LNCaP clone FGC (cell line): ENCODE data around the gene PRSS56.

Experiments
- DNase-seq: peaks from one replicate; pipeline ENCODE4 v3.0.0-alpha.2; 2011; ENCODE audit warnings: low read depth
- H3K4me3 ChIP-seq: 2 replicates; pipeline ENCODE4 v1.5.1; 2011; ENCODE audit warnings: mild to moderate bottlenecking, low read depth, low read length, control low read depth
- TF ChIP-seq, protein P1 (sequence below): IDR thresholded peaks from 2 replicates; pipeline ENCODE4 v1.5.1; 2012; ENCODE audit warnings: mild to moderate bottlenecking; ENCODE audit not compliant: control insufficient read depth, insufficient read depth; ENCODE audit errors: extremely low read depth

Gene PRSS56

DNA sequence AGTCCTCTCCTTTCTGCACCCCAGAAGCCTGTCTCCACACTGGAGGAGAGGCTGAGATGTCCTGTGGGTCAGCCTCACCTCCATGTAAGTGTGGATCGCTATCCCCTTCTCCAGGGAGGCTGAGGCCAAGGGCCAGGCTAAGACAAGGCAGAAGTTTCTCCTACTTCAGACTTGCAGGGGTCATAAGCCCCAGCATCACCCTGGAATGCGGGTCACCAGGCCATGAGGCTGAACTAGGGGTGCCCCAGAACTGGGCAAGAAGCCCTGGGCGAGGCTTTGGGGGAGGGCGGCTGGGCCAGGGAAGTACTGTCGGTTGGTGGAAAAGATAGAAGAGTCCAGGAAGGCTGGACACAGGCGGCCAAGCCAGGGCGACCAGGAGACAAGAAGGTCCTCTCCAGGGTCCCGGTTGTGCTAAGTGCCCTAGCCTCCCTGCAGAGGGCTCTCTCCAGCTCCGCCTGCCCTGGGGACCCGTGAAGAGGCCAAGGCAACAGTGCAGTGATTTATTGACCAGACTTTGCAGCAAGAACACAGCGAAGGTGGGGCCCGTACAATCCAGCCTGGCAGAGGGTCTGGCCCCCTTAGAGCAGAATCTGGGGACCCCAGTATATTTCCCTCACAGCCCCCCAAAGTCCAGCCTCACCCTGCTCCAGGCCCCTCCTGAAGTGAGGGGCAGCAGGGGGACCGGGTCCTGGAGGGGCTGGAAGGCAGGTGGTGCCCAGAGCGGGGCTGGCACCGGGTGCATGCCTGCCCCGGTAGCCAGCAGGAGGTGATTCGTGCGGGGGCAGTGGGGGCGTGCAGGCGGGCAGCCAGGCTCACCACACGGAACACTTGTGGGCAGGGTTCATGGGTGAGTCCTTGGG, 40.6 kb upstream of the PRSS56 start:
- TF ChIP-seq, protein P1, sequence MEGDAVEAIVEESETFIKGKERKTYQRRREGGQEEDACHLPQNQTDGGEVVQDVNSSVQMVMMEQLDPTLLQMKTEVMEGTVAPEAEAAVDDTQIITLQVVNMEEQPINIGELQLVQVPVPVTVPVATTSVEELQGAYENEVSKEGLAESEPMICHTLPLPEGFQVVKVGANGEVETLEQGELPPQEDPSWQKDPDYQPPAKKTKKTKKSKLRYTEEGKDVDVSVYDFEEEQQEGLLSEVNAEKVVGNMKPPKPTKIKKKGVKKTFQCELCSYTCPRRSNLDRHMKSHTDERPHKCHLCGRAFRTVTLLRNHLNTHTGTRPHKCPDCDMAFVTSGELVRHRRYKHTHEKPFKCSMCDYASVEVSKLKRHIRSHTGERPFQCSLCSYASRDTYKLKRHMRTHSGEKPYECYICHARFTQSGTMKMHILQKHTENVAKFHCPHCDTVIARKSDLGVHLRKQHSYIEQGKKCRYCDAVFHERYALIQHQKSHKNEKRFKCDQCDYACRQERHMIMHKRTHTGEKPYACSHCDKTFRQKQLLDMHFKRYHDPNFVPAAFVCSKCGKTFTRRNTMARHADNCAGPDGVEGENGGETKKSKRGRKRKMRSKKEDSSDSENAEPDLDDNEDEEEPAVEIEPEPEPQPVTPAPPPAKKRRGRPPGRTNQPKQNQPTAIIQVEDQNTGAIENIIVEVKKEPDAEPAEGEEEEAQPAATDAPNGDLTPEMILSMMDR, result no peak
- no peak for DNase-seq
- no peak overlapping the region for H3K4me3 ChIP-seq

DNA sequence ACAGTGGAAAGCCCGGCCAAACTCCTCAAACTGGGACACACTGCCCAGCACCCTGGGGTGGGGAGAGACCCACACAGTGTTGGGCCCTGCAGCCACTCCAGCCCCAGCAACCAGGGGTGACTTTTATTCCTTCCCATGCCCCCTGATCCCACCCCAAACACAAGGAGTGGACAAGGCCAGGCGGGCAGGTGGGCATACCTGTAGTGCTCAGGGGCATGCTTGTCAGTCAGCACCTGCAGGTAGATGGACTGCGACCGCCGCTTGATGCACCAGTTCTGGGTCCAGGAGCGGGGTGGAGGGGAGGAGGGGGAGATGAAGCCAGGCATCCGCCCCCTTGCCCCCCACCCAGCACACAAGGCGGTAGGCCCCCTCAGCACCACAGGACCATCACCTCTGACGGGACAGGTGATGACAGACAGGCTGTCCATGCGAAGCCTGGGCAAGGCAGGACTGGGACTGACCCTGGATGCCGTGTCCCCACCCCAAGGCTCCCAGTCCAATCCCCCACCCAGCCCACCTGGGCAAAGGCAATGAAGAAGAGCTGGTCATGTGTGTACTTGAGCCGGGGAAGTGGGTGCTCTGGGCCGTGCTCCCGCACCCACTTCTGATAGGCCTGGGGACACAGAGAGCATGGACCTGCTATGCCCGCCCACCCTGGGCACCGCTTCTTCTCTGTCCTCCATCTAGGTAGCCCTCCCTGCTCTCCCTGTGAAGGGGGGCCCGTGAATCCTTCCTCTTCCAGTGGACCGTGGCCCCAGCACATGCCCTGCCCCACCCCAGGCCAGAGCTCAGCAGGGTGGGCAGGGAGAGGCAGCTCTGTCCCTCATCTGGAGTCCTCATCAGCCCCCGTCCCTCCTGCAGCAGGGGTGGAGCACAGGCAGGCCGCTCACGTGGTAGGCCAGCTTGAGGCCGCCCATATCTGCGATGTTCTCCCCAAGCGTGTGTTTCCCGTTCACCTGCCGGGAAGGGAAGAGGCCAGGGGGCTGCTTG, 39.7 kb upstream of the PRSS56 start:
- H3K4me3 ChIP-seq, result no peak overlapping the region
- TF ChIP-seq, protein P1, result no peak
- DNase-seq, result no peak

DNA sequence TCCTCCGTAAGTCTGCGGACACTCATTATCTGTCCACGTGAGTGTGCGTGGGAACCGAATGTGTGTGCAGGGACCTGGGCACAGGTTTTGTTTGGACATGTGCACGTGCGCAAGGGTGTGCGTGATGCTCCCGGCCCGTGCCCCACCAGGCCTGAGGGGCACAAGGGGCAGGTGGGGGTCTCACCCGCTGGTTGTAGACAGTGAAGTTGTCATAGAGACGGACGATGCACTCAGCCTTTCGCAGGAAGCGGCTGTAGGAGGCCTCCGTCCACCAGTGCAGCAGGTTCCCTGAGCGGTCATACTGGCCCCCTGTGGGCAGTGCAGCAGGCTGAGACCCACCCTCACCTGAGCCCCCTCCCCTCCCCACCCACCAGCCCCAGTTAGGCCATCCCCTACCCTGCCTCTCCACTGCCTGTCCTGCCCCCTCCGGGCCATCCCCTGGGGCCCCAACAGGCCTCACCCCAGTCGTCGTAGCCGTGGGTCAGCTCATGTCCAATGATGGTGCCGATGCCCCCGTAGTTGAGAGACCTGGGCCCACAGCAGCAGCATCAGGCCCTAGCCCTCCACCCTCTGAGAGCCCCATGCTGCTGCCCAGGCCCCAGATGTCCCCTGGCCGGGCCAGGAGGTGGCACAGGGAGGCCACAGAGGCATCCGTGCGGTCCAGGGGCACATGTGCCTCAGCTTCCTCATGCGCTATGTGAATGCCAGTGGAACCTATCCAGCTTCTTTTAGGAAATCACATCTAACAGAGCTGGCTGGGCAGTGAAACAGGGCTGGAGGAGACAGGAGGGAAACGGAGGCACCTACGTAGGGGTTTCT, 38.7 kb upstream of the PRSS56 start:
- no peak for DNase-seq
- TF ChIP-seq, protein P1, result no peak
- H3K4me3 ChIP-seq, result no peak overlapping the region

DNA sequence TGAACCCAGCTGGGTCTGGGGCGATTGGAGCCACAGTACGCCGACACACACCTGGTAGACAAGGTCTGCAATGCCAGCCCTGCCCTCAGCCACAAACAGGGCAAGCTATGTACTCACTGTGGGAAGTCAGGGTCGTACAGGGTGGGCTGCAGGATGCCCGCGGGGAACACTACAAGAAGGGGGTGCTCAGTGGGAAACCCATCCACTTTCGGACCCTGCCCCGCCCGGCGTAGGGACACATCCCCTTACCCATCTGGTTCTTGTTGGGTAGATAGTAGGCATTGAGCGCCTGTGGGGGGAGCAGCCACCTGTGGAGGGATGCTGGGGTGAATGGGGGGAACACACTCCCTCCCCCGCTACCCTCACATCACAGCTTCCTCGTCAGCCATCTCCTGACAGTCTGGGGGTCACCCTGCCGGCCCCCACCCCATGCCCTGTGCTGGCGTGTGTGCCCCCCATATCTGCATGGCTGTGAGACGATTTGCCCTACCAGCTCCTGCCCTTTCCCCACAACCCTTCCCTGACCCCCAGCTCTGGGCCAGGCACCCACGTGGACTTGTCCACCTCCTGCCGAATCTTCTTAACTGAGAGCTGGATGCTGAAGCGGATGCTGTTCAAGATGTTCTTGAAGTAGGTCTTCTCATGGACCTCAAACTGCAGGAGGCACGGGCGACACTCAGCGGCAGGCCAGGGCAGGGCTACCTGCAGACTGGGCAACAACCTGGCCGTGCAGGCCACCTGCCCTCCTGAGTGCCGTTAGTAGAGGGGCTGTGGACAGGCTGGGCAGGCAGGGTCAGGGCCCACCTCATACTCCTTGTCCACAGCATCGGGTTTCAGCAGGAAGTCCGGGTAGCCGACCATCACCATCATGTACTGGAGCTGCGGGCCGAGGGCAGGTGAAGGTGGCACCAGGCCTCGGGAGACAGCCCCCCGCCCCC, 37.6 kb upstream of the PRSS56 start:
- no peak for DNase-seq
- no peak overlapping the region for H3K4me3 ChIP-seq
- TF ChIP-seq, protein P1, result no peak

DNA sequence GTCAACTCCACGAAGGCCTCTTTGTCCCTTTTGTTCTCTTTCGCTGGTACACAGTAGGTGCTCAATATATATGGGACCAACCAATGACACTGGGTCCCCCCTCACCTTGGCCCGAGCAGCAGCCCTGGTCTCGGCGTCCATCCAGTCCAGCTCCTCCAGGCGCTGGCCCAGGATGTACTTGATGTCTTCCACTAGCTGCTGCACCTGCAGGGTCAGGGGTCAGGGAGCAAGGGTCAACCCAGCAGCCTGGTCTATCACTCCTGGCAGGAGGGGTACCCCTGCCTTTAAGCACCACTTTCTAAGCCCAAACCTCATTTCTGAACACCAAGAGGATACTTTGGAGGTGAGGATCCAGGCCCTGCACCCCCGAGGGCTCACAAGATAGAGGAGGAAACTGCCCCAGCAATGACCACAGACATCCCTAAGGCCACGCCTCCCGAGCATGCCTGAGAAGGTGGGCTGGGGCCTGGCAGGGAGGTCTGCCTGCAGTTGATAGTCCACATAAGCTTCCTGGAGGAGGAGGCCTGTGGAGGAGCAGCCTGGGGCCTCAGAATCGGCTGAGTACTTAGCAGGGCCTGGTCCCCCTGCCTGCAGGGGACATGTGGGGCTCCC, 36.8 kb upstream of the PRSS56 start:
- H3K4me3 ChIP-seq, result no peak overlapping the region
- TF ChIP-seq, protein P1, result no peak
- no peak for DNase-seq
